OCI-LY1 (cell line): ENCODE data around the gene ATP2B2.

Experiments used
- H2AFZ ChIP-seq: fragments of 200-600 bp; sonication (generic), shearing (Covaris generic); 2 replicates; pipeline ENCODE4 v1.6.0; 2014; ENCODE audit warnings: antibody characterized with exemption, mild to moderate bottlenecking, low read length
- H3F3A ChIP-seq: fragments of 200-600 bp; sonication (generic), shearing (Covaris generic); 2 replicates; pipeline ENCODE4 v1.6.0; 2014; ENCODE audit warnings: mild to moderate bottlenecking, antibody characterized with exemption, low read length, moderate library complexity; ENCODE audit not compliant: insufficient read depth
- H3K27ac ChIP-seq: fragments of 200-600 bp; sonication (generic); 2 replicates; pipeline ENCODE4 v1.5.1; 2014; ENCODE audit warnings: low read length, mixed run types, mild to moderate bottlenecking, low read depth; ENCODE audit not compliant: poor library complexity, severe bottlenecking
- H3K27me3 ChIP-seq: fragments of 200-600 bp; sonication (generic); 2 replicates; pipeline ENCODE4 v1.6.0; 2014; ENCODE audit warnings: antibody characterized with exemption, mild to moderate bottlenecking, low read length, moderate library complexity; ENCODE audit not compliant: insufficient read depth
- H3K36me3 ChIP-seq: fragments of 200-600 bp; sonication (generic); 2 replicates; pipeline ENCODE4 v1.6.1; 2014; ENCODE audit warnings: mild to moderate bottlenecking, antibody characterized with exemption, low read length, moderate library complexity, mixed read lengths; ENCODE audit not compliant: insufficient read depth
- H3K4me1 ChIP-seq: fragments of 200-600 bp; sonication (generic); 2 replicates; pipeline ENCODE4 v1.5.1; 2014; ENCODE audit warnings: mild to moderate bottlenecking, low read length, moderate library complexity; ENCODE audit not compliant: insufficient read depth, severe bottlenecking
- H3K4me2 ChIP-seq: fragments of 200-600 bp; sonication (generic), shearing (Covaris generic); 2 replicates; pipeline ENCODE4 v1.6.1; 2014; ENCODE audit warnings: low read length
- H3K4me3 ChIP-seq: fragments of 200-600 bp; sonication (generic); 2 replicates; pipeline ENCODE4 v1.5.1; 2014; ENCODE audit warnings: low read length, low read depth, mild to moderate bottlenecking, mixed read lengths; ENCODE audit not compliant: poor library complexity, severe bottlenecking
- H3K79me2 ChIP-seq: fragments of 200-600 bp; shearing (Covaris generic); 2 replicates; pipeline ENCODE4 v1.6.1; 2016; ENCODE audit warnings: mixed run types, low read length, mixed read lengths; ENCODE audit not compliant: insufficient read depth
- H3K9ac ChIP-seq: fragments of 200-600 bp; sonication (generic), shearing (Covaris generic); 2 replicates; pipeline ENCODE4 v1.6.1; 2014; ENCODE audit warnings: mild to moderate bottlenecking, low read length, mixed read lengths
- H3K9me2 ChIP-seq: fragments of 200-600 bp; sonication (generic), shearing (Covaris generic); 2 replicates; pipeline ENCODE4 v1.6.1; 2014; ENCODE audit warnings: low read depth, mild to moderate bottlenecking, low read length, mixed read lengths
- H3K9me3 ChIP-seq: fragments of 200-600 bp; shearing (Covaris generic); 2 replicates; pipeline ENCODE4 v1.6.1; 2014; ENCODE audit warnings: low read length, mixed read lengths
- H4K20me1 ChIP-seq: fragments of 200-600 bp; sonication (generic), shearing (Covaris generic); 2 replicates; pipeline ENCODE4 v1.6.0; 2016; ENCODE audit warnings: mild to moderate bottlenecking, low read length; ENCODE audit not compliant: insufficient read depth
- EZH2 ChIP-seq: fragments of 200-600 bp; sonication (generic), shearing (Covaris generic); IDR thresholded peaks from 2 replicates; pipeline ENCODE4 v1.8.0; 2017; ENCODE audit warnings: borderline replicate concordance, mixed run types, mild to moderate bottlenecking, antibody characterized with exemption, low read length, moderate library complexity, mixed read lengths
- TF ChIP-seq, protein P1 (sequence below): fragments of 200-600 bp; sonication (generic), shearing (Covaris generic); IDR thresholded peaks from 2 replicates; pipeline ENCODE4 v1.5.1; 2017; ENCODE audit warnings: mild to moderate bottlenecking, antibody characterized with exemption, low read length, moderate library complexity, mixed read lengths

ATP2B2 gene

DNA sequence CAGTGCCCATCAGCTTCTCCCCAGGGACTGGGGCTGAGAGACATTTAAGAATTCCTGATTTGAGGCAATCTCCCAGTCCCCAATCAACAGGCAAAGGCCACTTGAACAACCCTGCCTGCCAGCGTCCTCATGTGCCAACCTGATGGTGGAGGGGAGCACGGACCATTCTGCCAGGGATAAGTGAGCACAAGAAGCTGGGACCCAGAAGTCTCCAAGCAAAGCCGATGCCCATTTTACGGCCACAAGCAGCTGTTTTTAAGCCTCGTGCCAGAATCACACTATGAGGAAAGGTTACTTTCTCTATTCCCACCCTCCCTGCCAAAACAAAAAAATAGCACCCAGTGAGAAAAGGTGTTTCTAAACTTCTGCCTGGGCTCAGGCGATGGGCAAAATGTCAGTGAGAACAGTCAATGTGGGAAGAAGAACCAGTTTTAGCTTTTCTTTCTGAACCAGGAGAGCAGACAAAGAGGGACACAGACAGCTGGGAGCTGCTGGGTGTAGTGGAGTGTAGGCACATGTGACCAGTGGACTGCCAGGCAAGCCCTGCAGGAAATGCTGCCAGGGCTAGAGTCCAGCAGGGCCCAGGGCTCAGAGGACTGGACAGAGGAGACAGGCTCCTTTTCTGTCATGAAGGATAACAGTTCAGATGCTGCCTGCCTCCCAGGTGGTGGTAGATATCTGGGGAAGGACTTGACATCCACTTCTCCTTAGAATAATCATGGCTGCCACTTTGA, 57.7 kb downstream of the ATP2B2 start:
- no peak overlapping the region for H3K27ac ChIP-seq
- no peak for TF ChIP-seq EZH2
- TF ChIP-seq, protein P1, sequence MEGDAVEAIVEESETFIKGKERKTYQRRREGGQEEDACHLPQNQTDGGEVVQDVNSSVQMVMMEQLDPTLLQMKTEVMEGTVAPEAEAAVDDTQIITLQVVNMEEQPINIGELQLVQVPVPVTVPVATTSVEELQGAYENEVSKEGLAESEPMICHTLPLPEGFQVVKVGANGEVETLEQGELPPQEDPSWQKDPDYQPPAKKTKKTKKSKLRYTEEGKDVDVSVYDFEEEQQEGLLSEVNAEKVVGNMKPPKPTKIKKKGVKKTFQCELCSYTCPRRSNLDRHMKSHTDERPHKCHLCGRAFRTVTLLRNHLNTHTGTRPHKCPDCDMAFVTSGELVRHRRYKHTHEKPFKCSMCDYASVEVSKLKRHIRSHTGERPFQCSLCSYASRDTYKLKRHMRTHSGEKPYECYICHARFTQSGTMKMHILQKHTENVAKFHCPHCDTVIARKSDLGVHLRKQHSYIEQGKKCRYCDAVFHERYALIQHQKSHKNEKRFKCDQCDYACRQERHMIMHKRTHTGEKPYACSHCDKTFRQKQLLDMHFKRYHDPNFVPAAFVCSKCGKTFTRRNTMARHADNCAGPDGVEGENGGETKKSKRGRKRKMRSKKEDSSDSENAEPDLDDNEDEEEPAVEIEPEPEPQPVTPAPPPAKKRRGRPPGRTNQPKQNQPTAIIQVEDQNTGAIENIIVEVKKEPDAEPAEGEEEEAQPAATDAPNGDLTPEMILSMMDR, result no peak
- no peak overlapping the region for H3K4me3 ChIP-seq
- H3K9ac ChIP-seq, result no peak overlapping the region
- no peaks in the 10 kb centered on the region for H3K9me3 ChIP-seq
- no peaks in the 10 kb centered on the region for H3K9me2 ChIP-seq
- H2AFZ ChIP-seq, result no peak overlapping the region
- no peaks in the 10 kb centered on the region for H4K20me1 ChIP-seq
- H3K79me2 ChIP-seq, result no peaks in the 10 kb centered on the region
- no peak overlapping the region for H3K4me2 ChIP-seq
- H3K27me3 ChIP-seq, result peaks cover 12% of the 10 kb centered on the region; the same call in 1 of the 2 replicates
- no peaks in the 10 kb centered on the region for H3K36me3 ChIP-seq
- no peaks in the 10 kb centered on the region for H3F3A ChIP-seq
- H3K4me1 ChIP-seq, result no peaks in the 10 kb centered on the region

DNA sequence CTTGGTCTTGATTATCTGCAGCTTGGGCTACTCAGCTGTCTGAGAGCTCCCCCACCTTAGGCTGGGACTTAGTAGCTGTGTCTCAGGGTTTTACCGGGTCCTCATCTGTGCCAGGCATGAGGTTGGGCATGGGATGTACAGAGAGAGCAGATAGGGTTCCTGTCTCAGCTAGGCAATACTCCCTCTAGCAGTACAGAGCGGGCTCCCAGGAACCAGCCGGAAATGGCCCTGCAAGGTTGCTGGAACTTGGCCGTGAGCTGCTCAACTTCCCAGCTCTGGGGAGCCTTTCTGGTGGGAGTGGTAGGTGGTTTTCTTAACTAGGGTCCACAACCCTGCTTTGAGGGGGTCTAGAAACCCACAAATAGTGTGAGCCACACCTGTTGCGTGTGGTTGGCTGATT, 58.3 kb downstream of the ATP2B2 start:
- TF ChIP-seq, protein P1, result no peak
- no peak for TF ChIP-seq EZH2
- Histone ChIP-seq H4K20me1 (no peaks in the 10 kb centered on the region), H3K36me3 (no peaks in the 10 kb centered on the region), H3K9me2 (no peaks in the 10 kb centered on the region), H3K4me3 (no peak overlapping the region), H3K27me3 (peaks cover 14% of the 10 kb centered on the region; the same call in 1 of the 2 replicates), H3K79me2 (no peaks in the 10 kb centered on the region), H3K9me3 (no peaks in the 10 kb centered on the region), H2AFZ (no peak overlapping the region), H3K9ac (no peak overlapping the region), H3K27ac (no peak overlapping the region), H3K4me1 (no peaks in the 10 kb centered on the region), H3K4me2 (no peak overlapping the region), H3F3A (no peaks in the 10 kb centered on the region)

DNA sequence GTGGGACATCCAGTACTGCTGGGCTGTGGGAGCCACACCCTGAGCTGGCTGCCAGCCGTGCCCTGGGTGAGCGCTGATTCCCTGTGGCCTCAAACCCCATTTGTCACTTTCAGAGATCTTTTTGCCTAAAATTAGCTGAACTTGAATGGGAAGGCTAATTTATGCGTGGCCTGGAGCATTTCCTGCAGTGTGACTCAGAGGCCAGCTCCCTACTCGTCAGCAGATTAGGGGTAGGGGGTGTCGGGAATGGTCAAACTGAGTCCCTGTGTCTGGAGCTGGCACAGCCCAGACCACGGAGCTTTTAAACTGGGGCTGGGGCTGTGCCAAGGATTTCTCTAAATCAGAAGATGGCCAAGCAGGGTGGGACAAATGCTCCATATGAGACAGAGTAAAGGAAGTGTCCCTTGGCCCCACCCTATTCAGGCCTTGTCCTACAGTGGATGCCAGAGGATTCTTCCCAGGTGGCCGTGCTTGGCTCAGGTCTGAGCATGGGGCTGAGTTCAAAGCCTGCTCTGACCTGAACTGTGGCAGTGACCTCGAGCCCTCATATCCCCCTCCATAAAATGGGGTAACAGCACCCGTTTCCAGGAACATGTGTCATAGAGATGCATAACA, 59.7 kb downstream of the ATP2B2 start:
- Histone ChIP-seq H3K9ac (no peak overlapping the region), H3K27me3 (peaks cover 15% of the 10 kb centered on the region; the same call in 1 of the 2 replicates), H3K4me1 (no peaks in the 10 kb centered on the region), H4K20me1 (no peaks in the 10 kb centered on the region), H3K9me3 (no peaks in the 10 kb centered on the region), H3F3A (no peaks in the 10 kb centered on the region), H2AFZ (no peak overlapping the region), H3K36me3 (no peaks in the 10 kb centered on the region), H3K4me2 (no peak overlapping the region), H3K4me3 (no peak overlapping the region), H3K9me2 (no peaks in the 10 kb centered on the region), H3K79me2 (no peaks in the 10 kb centered on the region), H3K27ac (no peak overlapping the region)
- no peak for TF ChIP-seq EZH2
- TF ChIP-seq, protein P1, result no peak
